MV-4-11 (cell line): ENCODE results near the gene NTN3.
A peak's percentile ranks its signal among the peaks of the same experiment; 100 is the strongest.
"Not testable (repeated sequence)": the region's sequence is repeated elsewhere in the genome, so short reads cannot be mapped to it uniquely, and the experiment has no call there.

ENCODE experiments used
- DNase-seq: peaks from one replicate; lab custom pipeline; 2025; lab: John Stamatoyannopoulos, UW

The NTN3 gene

GRCh38 chr16:2471016-2471652, at the start of gene NTN3:
Gene NTN3 (plus strand): TSS chr16:2471297. CDS start chr16:2471702, 405 bp downstream.
- no peak for DNase-seq

- no peak for DNase-seq
Measured at GRCh38 chr16:2422123-2422867, 48.8 kb upstream of the NTN3 start.

GRCh38 chr16:2424061-2425007, 46.8 kb upstream of the NTN3 start:
- DNase-seq, result no peak

GRCh38 chr16:2425008-2425518, 46.0 kb upstream of the NTN3 start:
- DNase-seq, result no peak

GRCh38 chr16:2425825-2426430, 45.2 kb upstream of the NTN3 start:
- no peak for DNase-seq

DNA sequence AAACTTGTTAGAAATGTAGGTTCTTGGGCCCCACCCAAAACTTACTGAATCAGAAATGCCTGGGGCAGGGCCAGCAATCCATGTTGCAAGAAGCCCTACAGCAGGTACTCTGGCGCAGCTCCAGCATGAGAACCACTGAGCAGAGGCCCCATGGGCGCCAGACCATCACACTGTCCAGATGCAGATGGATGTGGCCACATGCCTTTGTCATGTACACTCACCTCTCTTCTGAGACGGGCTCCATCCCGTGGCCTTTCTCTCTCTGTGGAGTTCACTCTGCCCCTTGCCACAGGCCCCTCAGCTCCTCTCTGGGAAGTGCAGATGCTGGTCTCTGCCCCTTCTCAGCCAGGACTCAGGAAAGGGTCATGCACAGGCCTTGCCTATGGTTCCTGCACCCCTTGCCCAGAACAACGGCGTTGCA, 44.1 kb upstream of the NTN3 start:
- no peak for DNase-seq

- no peak for DNase-seq
Measured at GRCh38 chr16:2427526-2427925, 43.6 kb upstream of the NTN3 start.

DNA sequence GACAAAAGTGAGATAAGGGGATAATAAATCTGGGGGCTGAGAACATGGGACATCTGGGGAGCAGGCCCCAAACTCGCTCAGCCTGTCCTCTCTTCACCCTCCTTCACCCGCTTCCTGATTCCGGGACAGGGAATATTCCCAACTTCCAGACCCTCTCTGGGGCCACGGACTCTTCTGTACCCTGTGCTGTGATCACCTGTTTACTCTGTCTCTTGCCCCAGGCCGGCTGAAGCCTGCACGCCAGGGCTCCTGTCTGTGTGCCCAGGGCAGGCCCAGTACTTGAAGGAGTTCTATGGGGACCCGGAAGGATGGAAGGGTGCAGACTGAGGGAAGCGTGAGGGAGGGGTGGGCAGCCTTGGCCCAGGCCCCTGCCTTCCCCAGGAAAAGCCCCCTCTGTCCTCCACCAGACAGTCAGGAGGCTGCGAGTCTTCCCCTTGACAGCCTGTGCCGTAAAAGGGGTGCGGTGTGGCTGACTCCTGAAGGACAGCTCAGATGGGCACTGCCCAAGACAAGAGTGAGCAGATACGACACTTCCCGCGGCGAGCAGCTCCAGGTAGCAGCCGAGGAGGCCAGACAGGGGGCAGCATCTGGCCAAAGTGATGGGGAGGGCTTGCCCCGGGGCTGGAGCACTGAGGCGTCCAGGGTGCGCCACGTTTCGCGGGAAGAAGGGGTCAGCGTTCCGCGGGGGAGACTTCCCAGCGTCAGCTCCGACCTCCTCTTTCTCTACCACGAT, 42.9 kb upstream of the NTN3 start:
- no peak for DNase-seq

DNA sequence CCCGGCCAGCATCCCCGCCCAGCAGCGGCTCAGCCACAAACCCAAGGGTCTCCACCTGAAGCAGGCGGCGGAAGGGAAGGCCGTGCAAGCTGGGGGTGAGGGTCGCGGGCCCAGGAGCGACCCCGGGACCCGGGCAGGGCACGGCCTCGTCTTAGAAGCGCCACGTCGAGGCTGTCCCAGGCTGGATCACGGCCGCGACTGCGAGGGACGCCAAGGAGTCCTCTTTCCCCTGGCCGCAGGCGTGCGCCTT, 42.4 kb upstream of the NTN3 start:
- no peak for DNase-seq

DNA sequence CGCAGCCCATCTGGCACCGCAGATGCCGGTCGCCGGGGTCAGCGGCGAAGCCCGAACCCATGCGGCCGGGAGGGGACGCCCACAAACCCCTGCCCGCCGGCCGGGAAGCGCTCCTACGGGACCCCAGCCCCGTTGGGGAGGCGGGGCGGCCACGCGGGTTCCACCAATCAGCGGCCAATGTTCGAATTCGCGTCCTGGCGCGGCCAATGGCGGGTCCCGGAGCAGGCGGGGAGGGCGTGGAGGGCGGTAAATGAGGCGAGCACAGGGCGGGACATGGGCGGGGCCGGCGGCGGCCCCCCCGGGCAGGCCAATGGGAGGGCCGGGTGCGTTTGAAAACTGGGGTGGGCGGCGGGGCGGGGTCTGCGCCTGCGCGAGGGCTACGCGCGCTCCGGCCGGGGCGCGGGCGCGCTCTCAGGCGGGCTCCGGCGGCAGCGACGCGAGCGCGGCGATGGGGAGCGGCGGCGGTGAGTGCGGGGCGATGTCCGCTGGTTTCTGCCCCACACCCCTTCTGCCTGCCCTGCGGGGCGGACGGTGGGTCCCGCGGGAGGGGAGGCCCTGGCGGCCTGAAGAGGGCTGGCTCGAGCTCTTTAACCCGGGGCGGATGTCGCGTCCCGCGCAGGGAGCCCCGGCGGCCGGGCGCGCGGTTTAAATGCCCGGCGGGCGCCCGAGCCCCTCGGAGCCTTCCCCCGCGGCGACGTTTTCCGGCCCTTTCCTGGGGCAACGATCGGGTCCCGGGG, 41.9 kb upstream of the NTN3 start, which contains the start of gene CCNF:
CCNF (plus strand) TSS at position 414 of the 737 bp plus-strand sequence; CDS start at position 449, 35 bp downstream.
- peak; percentile 90 for DNase-seq

DNA sequence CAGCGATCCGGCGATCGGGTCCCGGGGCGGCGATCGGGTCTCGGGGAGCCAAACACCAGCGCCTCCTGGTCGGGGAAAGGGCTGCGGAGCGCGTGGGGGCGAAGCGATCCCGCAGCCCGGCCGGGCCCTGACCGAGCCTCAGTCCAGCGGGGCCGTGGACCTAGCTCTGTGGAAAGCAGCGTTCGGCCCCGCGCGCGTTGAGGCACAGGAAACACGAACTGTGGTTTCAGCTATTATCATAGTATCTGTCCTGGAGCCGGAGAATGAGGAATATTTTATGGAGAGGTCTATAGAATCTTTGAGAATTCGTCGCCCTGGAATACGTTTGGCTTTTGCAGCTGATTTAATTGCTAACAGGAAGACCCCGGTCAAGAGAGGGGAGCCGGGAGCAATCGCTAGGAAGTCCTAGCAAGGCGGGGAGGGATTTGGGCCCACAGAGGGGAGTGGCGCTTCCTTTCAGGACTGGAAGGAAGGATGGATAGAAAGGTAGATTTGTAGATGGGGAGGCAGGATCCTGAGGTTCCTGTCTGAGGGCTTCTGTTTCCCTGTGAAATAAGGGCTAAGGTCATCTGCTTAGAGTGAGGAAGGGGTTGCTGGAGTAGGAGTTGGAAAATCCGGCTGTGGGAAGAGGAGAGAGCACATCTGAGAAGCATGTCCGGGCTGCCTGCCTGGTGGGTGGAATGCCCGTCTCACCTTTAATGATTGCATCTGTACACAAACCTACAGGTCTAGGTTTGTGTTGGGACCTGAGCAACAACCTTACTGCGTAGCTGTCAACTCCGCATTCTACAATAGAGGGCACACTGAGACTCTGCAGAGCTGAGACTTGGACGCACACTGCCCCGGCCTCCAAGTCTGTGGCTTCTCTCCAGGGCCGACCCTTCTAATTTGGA, 41.1 kb upstream of the NTN3 start:
- no peak for DNase-seq

- no peak for DNase-seq
Measured at GRCh38 chr16:2432286-2432685, 38.8 kb upstream of the NTN3 start.

GRCh38 chr16:2432801-2433505, 38.1 kb upstream of the NTN3 start:
- peak; percentile 23 for DNase-seq

DNA sequence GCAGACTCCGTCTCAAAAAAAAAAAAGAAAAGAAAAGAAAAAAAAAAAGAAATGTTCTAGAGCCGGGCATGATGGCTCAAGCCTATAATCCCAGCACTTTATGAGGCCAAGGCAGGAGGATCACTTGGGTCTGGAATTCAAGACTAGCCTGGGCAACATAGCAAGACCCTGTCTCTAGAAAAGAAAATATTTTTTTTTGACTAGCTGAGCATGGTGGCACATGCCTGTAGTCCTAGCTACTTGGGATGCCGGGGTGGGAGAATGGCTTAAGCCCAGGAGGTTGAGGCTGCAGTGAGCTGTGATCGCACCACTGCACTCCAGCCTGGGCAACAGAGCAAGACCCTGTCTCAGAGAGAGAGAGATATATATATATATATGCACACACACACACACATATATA, 35.9 kb upstream of the NTN3 start:
- not testable (repeated sequence) for DNase-seq

GRCh38 chr16:2436110-2436509, 35.0 kb upstream of the NTN3 start:
- DNase-seq, result no peak

- no peak for DNase-seq
Measured at GRCh38 chr16:2437032-2437790, 33.9 kb upstream of the NTN3 start.

DNA sequence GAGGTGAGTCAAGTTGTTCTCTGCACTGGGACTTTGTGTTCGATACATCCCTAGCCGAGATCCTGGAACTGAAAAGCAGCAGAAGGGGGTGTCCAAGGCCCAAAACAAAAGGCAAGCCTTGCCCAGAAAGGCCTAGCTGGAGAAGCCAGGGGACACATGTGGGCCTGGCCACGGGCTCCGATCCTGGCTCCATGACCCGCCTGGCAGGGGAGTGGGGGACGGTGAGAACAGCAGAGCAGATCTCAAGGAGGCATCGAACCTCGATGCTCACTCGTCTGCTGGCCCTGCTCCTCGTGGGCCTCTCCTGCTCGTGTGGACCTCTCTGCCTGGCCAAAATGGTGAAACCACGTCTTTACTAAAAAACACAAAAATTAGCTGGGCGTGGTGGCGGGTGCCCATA, 33.0 kb upstream of the NTN3 start:
- DNase-seq, result no peak

DNA sequence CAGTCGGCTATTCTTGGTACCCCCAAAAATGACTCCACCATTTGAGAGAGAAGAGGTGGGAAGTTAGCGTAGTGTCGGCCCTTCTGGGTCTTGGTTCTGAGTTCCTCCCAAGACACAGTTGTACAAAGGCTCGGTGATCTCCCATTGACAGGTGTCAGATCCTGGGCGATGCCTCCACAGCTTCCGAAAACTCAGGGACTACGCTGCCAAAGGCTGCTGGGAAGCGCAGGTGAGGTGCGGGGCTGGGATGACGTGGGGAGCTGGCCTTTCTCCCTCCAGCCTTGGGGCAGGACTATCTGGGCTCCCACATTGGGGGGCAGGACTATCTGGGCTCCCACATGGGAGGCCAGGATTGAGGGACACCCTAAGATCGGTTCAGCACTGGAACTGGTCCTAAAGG, 31.5 kb upstream of the NTN3 start:
- no peak for DNase-seq
